HG03108 (cell line): Measurements from ENCODE around the gene MARK4.
"Not testable (repeated sequence)": the region's sequence is repeated elsewhere in the genome, so short reads cannot be mapped to it uniquely, and the experiment has no call there.

Experiments
- ATAC-seq: cut with Tn5 transposase; IDR thresholded peaks from one replicate; pipeline ENCODE4 v1.9.1; 2021; ENCODE audit warnings: moderate library complexity; ENCODE audit not compliant: unreplicated experiment

The MARK4 gene

GRCh38 chr19:45250832-45251451 lies at the start of gene MARK4:
Gene MARK4 (plus strand): TSS chr19:45251271. CDS start chr19:45251589, 318 bp downstream.
- ATAC-seq: no peak

- ATAC-seq: no peak
Observed at GRCh38 chr19:45202637-45203036, 48.4 kb upstream of the MARK4 start.

- ATAC-seq: no peak
Observed at GRCh38 chr19:45205810-45206209, 45.3 kb upstream of the MARK4 start.

DNA sequence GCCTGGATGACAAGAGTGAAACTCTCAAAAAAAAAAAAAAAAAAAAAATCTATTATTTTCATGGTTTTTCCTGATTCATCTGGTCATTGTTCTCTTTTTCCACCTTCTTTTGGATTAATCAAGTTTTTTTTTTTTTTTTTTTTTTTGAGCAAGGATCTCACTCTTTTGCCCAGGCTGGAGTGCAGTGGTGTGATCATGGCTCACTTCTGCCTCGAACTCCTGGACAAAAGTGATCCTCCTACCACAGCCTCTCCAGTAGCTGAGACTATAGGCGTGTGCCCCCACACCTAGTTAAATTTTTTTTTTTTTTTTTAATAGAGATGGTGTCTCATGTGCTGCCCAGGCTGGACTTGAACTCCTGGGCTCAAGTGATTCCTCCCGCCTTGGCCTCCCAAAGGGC lies 44.7 kb upstream of the MARK4 start:
- ATAC-seq: no peak

GRCh38 chr19:45211751-45212381 lies 39.2 kb upstream of the MARK4 start:
- no peak for ATAC-seq

DNA sequence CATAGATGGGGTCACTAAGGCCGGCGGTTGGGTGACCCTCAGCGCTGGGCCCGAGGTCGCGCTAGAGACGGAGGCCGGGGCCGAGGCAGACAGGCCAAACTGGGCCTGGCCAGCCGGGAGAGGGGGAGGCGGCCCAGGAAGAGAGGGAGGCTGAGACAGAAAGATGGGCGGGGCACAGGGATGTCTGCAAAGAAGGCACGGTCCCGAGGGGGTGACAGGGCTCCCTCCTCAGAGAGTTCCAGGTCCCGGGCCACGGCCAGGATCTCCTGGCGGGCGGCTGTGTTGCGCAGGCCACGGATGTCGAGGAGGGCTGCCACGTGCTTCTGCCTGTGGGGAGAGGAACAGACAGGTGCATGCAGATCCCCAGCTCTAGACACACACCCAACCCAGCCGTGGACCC lies 38.0 kb upstream of the MARK4 start:
- ATAC-seq: no peak

- no peak for ATAC-seq
Observed at GRCh38 chr19:45215391-45216191, 35.5 kb upstream of the MARK4 start.

GRCh38 chr19:45216667-45217066 lies 34.4 kb upstream of the MARK4 start:
- no peak for ATAC-seq

DNA sequence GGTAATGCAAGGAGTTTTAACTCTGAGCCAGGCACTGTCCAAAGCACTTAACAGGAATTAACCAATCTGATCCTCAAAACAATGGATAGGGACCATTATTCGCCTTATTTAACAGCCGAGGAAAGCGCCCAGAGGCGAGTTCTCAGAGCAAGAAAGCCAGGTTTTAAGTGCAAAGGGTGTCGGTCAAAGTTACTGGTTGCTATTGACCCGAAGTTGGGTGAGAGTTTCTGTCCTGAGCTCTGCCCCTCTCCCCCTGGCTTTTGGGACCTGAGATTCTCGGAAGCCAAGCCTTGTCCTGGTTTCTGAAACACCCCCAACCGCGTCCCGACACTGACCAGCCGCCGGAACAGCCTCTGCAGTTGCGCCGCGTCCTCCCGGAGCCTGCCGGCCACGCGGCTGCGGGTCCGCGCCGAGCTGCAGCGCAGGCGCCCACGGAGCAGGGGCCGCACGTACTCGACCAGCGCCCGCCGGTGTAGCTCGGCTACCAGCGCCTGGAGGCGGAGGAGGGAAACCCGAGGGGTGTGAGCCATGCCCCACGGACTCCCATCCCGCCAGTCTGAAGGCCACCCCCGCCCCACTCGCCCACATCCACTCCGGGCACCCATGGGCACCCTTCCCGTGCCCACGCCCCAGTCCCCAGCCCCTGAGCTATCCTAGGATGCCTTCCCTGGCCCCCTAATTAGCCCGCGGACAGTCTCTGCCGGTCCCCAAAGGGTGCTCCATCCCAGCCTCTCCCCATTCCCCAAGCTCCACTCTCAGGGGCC lies 33.7 kb upstream of the MARK4 start:
- no peak for ATAC-seq

DNA sequence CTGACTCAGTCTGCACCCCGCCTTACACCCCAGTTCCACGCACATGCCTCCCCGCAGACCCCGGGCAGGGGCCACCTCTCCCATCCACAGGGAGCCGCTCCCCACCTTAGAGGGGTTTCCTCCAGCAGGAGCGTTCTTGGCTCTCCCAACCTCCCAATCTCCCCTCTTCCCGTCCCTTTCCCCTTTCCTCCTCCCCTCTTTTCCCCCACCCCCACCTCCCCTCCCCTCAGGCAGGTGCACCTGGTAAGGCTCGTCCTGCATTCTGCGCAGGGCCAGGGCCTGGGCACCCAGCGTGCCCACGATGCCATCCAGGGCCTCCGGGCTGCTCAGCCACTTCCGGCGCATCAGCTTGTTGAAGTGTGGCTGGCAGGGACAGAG lies 33.1 kb upstream of the MARK4 start:
- ATAC-seq: no peak

DNA sequence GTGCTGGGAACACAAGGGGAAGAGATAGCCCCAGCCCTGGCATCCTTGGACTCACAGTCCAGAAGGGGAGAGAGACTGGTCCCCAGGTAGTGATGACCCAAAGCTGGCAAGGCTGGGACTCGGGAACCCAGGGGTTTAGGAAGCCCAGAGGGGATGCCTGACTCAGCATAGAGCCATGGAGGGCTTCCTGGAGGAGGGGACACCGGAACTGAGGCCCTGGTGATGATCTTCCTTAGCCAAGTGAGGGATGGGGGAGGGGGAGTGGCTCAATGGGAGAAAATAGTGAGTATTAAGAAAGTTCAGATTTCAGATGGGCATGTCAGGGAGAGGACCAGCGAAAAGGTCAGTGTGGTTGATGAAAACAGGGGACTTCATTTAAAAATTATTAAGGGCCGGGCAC lies 32.6 kb upstream of the MARK4 start:
- no peak for ATAC-seq

DNA sequence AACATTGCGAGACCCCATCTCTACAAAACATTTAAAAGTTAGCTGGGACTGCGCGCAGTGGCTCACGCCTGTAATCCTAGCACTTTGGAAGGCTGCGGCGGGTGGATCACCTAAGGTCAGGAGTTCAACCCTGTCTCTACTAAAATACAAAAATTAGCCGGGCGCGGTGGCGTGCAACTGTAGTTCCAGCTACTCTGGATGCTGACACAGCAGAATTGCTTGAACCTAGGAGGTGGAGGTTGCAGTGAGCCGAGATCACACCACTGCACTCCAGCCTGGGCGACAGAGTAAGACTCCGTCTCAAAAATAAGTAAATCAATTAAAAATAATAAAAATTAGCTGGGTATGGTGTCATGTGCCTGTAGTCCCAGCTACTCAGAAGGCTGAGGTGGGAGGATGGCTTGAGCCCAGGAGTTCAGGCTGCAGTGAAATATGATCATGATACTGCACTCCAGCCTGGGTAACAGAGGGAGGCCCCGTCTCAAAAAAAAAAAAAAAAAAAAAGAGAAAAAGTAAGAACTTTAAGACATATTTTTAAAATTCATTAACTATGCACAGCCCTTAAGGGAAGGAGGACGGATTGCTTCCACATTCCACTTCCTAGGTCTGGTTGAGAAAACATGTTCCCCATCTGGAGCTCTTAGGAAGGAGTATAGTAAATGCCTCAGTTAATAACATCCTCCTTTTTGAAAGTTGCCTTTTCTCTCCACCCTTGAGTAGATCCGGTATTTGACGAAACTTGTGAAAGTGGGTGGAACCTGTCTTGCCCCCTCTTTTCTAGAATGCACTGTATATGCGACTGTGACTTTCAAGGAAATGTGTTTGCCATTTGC lies 31.9 kb upstream of the MARK4 start:
- ATAC-seq: no peak

DNA sequence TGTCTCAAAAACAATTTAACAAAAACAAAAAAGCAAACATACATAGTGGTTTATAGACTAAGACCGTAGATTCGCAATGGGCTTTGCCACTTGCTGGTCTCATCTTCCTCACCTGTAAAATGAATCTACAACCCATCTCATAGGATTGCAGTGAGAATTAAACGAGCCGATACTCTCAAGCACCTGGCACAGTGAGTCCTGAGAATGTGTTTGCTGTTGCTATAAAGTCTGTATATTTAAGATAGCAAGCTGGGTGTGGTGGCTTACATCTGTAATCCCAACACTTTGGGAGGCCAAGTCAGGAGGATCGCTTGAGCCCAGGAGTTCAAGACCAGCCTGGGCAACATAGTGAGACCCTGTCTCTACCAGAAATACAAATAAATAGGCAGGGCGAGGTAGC lies 28.3 kb upstream of the MARK4 start:
- ATAC-seq: no peak

GRCh38 chr19:45223879-45224278 lies 27.2 kb upstream of the MARK4 start:
- ATAC-seq: no peak

DNA sequence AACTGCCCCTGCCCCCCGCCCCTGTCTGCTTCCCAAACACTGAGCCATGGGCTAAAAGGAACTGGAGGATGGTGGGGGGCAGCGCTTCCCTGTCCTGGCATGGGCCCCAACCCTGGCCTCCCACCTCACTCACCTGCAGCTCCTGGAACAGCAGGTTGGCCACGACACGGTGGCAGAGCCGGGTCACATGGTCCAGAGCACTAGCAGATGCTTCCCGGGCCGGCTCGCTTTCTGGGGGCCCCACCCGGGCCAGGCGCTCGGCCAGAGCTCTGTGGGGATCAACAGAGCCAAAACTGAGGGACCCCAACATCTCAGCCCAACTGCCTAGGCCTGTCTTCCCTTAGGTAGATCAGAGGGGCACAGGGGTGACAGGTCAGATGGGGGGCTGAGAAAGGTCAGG lies 26.4 kb upstream of the MARK4 start:
- ATAC-seq: no peak

- not testable (repeated sequence) for ATAC-seq
Observed at GRCh38 chr19:45229056-45229455, 22.0 kb upstream of the MARK4 start.

DNA sequence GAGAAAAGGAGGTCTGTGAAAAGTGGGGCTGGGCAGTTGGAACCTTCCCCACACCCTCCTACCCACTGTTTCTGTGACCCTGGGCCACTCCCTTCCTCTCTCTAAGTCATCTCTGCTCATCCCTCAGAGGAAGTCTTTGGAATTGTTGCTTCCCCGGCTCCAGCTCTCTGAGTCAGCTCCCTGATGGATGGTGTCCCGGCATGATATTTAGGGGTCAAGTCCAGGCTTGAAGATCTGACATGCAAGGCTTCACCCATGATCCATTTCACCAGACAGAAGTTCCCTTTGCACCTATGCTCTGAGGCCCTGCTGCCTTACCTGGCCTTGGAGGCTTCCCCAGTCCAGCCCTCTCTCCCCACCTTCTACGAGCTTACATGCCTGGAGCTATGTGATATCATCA lies 19.2 kb upstream of the MARK4 start:
- no peak for ATAC-seq

DNA sequence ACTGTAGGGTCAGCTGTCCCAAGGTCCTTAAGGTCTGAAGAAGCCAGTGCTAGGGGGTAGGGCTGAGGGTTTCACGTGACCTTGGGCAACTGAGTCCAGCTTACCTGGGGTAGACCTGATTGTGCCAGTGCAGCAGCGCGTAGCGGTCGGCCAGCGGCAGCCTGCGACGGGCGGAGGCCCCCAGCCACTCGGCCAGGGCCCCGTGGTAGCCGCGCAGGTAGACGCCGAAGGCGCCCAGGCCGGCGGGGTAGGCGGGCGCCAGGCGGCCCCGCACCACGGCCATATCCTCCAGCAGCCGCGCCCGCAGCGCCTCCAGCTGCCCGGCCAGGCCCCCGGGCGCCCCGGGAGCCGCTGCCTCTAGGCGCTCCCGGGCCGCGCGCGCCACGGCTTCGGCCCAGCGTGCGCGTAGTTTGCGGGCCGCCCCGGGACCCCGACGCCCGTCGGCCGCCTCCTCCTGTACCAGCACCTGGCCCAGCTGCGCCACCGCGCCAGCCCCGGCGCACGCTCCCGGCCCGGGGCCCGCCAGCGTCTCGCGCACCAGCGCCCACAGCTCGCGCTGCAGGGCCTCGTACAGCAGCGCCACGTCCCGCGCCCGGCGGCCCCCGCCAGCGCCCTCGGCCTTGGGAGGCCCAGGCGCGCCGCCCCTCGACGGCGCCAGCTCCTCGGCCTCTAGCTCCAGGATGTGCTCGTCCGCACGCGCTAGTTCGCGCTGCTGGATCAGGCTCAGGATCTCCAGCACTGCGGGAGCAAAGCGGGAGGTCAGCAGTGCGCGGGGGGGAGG lies 16.8 kb upstream of the MARK4 start:
- no peak for ATAC-seq

DNA sequence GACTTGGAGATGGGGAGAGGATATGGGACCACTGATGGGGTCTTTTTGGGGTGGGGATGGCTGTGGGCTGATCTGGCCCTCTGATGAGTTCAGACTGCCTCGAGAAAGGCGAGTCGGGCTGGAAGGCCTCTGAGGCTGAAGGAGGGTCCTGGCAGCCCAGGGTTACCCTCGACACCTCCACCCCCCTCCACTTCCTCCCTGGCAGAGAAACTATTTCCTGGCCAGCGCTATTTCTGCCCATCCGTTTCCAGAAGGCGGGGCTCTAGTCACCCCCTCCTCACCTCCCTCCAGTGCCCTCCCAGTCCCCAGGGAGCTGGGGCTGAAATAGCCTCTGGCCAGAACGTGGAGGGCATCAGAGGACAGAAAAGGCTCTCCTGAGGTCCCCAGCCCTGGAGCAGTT lies 15.6 kb upstream of the MARK4 start:
- no peak for ATAC-seq

- no peak for ATAC-seq
Observed at GRCh38 chr19:45238556-45238955, 12.5 kb upstream of the MARK4 start.
